ENCODE measurements around the gene EBLN2. TPM values are rescaled to one million over a fixed set of nuclear protein-coding genes. Genes with fewer than 3 reads are reported as not detected.

Gene EBLN2
- total RNA-seq (2022) (4.7 and 5.5 TPM in 2 replicates), Bru-seq, nascent RNA (percentile 95 among the genes with signal in this experiment), BruChase-seq, experiment 1, labeled RNA remaining after a 6-hour chase (percentile 75 among the genes with signal in this experiment), BruChase-seq, experiment 2, labeled RNA remaining after a 2-hour chase (percentile 85 among the genes with signal in this experiment)
- long read RNA-seq, result 0 reads

GRCh38 chr3:73061416-73061815 is at the start of gene EBLN2:
Gene EBLN2, plus strand, starts transcription at chr3:73061659. Its CDS starts 423 bp downstream, at chr3:73062082.
- no peaks in the 10 kb centered on the region for H3K9me3 Mint-ChIP-seq (ENCODE audit: unreplicated experiment)
- DNase-seq (ENCODE audit: unreplicated experiment), result no peak
- no peaks in the 10 kb centered on the region for H3K27me3 Mint-ChIP-seq (ENCODE audit: insufficient read depth, unreplicated experiment)
- BruUV-seq (replicated peaks), result no TSS peak
- peak within 1 kb of the TSS; percentile 57 for H3K27ac Mint-ChIP-seq (ENCODE audit: low read depth, unreplicated experiment)
- peaks cover 55% of the 10 kb centered on the region for H3K36me3 Mint-ChIP-seq (ENCODE audit: insufficient read depth, unreplicated experiment)
- H3K4me3 Mint-ChIP-seq (ENCODE audit: unreplicated experiment), result no peak within 1 kb of the TSS
- POLR2A ChIA-PET, result interaction anchor here (1.2 kb wide), 1 partner anchor 210 kb away, joined by 3 read pairs; no protein-coding TSS in a partner anchor
- CTCF ChIA-PET, result no interaction called here
- TF ChIP-seq, protein P1, sequence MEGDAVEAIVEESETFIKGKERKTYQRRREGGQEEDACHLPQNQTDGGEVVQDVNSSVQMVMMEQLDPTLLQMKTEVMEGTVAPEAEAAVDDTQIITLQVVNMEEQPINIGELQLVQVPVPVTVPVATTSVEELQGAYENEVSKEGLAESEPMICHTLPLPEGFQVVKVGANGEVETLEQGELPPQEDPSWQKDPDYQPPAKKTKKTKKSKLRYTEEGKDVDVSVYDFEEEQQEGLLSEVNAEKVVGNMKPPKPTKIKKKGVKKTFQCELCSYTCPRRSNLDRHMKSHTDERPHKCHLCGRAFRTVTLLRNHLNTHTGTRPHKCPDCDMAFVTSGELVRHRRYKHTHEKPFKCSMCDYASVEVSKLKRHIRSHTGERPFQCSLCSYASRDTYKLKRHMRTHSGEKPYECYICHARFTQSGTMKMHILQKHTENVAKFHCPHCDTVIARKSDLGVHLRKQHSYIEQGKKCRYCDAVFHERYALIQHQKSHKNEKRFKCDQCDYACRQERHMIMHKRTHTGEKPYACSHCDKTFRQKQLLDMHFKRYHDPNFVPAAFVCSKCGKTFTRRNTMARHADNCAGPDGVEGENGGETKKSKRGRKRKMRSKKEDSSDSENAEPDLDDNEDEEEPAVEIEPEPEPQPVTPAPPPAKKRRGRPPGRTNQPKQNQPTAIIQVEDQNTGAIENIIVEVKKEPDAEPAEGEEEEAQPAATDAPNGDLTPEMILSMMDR (IDR thresholded peaks at IDR 0.05; ENCODE audit: unreplicated experiment), result no peak
- H3K4me1 Mint-ChIP-seq (ENCODE audit: insufficient read depth, unreplicated experiment), result peaks cover 12% of the 10 kb centered on the region
- intact Hi-C loops (cut with micrococcal nuclease), result no loop called here

GRCh38 chr3:73018298-73018697 is 43.2 kb upstream of the EBLN2 start:
- TF ChIP-seq, protein P1 (IDR thresholded peaks at IDR 0.05; ENCODE audit: unreplicated experiment), result no peak
- Mint-ChIP-seq H3K27me3 (ENCODE audit: insufficient read depth, unreplicated experiment) (no peaks in the 10 kb centered on the region), H3K4me3 (ENCODE audit: unreplicated experiment) (no peak overlapping the region), H3K9me3 (ENCODE audit: unreplicated experiment) (no peaks in the 10 kb centered on the region), H3K4me1 (ENCODE audit: insufficient read depth, unreplicated experiment) (peaks cover 12% of the 10 kb centered on the region), H3K27ac (ENCODE audit: low read depth, unreplicated experiment) (no peak overlapping the region), H3K36me3 (ENCODE audit: insufficient read depth, unreplicated experiment) (peaks cover 49% of the 10 kb centered on the region)
- ChIA-PET CTCF (no interaction called here), POLR2A (interaction anchor here (1.0 kb wide), 1 partner anchor 22 kb away, joined by 4 read pairs; the partner anchor contains the start of gene PPP4R2)
- no TSS peak for BruUV-seq (replicated peaks)
- DNase-seq (ENCODE audit: unreplicated experiment), result no peak
- intact Hi-C loops (cut with micrococcal nuclease), result no loop called here

GRCh38 chr3:73018790-73019441 is 42.5 kb upstream of the EBLN2 start:
- H3K27ac Mint-ChIP-seq (ENCODE audit: low read depth, unreplicated experiment), result no peak overlapping the region
- ChIA-PET CTCF (no interaction called here), POLR2A (interaction anchor here (0.7 kb wide), 1 partner anchor 10 kb away, joined by 4 read pairs; no protein-coding TSS in a partner anchor)
- H3K27me3 Mint-ChIP-seq (ENCODE audit: insufficient read depth, unreplicated experiment), result no peaks in the 10 kb centered on the region
- intact Hi-C loops (cut with micrococcal nuclease), result no loop called here
- H3K9me3 Mint-ChIP-seq (ENCODE audit: unreplicated experiment), result no peaks in the 10 kb centered on the region
- H3K36me3 Mint-ChIP-seq (ENCODE audit: insufficient read depth, unreplicated experiment), result peaks cover 50% of the 10 kb centered on the region
- peaks cover 12% of the 10 kb centered on the region for H3K4me1 Mint-ChIP-seq (ENCODE audit: insufficient read depth, unreplicated experiment)
- TF ChIP-seq, protein P1 (IDR thresholded peaks at IDR 0.05; ENCODE audit: unreplicated experiment), result no peak
- no peak overlapping the region for H3K4me3 Mint-ChIP-seq (ENCODE audit: unreplicated experiment)
- BruUV-seq (replicated peaks), result no TSS peak
- no peak for DNase-seq (ENCODE audit: unreplicated experiment)

- POLR2A ChIA-PET, result interaction anchor here (0.6 to 1.0 kb wide), 3 partner anchors 8 to 1220 kb away, joined by 3 to 4 read pairs (median 4); no protein-coding TSS in a partner anchor
- peak overlapping the region; percentile 61 for H3K27ac Mint-ChIP-seq (ENCODE audit: low read depth, unreplicated experiment)
- peaks cover 32% of the 10 kb centered on the region for H3K4me1 Mint-ChIP-seq (ENCODE audit: insufficient read depth, unreplicated experiment)
- intact Hi-C loops (cut with micrococcal nuclease), result no loop called here
- peaks cover 30% of the 10 kb centered on the region for H3K36me3 Mint-ChIP-seq (ENCODE audit: insufficient read depth, unreplicated experiment)
- DNase-seq (ENCODE audit: unreplicated experiment), result no peak
- BruUV-seq (replicated peaks), result no TSS peak
- H3K9me3 Mint-ChIP-seq (ENCODE audit: unreplicated experiment), result no peaks in the 10 kb centered on the region
- no peak overlapping the region for H3K4me3 Mint-ChIP-seq (ENCODE audit: unreplicated experiment)
- CTCF ChIA-PET, result interaction anchor here (0.7 to 1.0 kb wide), 3 partner anchors 35 to 170 kb away, joined by 3 to 6 read pairs (median 3); no protein-coding TSS in a partner anchor
- TF ChIP-seq, protein P1 (IDR thresholded peaks at IDR 0.05; ENCODE audit: unreplicated experiment), result no peak
- H3K27me3 Mint-ChIP-seq (ENCODE audit: insufficient read depth, unreplicated experiment), result no peaks in the 10 kb centered on the region
Measured at GRCh38 chr3:73021301-73021835, 40.1 kb upstream of the EBLN2 start.
